Stomach (tissue), 4 donors: ENCODE results near the gene RPRD1A.

Source experiments
- CTCF ChIP-seq, 7 experiments: fragments of 450-650 bp in 4 of 7; fragments of 200-600 bp in 3 of 7; sonication (generic) in 3 of 7; IDR thresholded peaks; one replicate each; pipeline ENCODE4 v1.5.1; 2016 to 2019; ENCODE audit warnings: antibody characterized with exemption in 7 of 7, control low read depth in 2 of 7, mild to moderate bottlenecking in 1 of 7
- POLR2A ChIP-seq, 4 donors: fragments of 450-650 bp; IDR thresholded peaks; one replicate each; pipeline ENCODE4 v1.6.1; 2016; ENCODE audit warnings: antibody characterized with exemption in 4 of 4, control low read depth in 2 of 4, mild to moderate bottlenecking in 1 of 4, moderate library complexity in 1 of 4
- POLR2AphosphoS5 ChIP-seq, 3 donors: sonication (generic); formaldehyde crosslinking; IDR thresholded peaks; one replicate each; pipeline ENCODE4 v1.6.1; 2016; ENCODE audit warnings: antibody characterized with exemption in 3 of 3

- TF ChIP-seq POLR2A (IDR thresholded peaks at IDR 0.05) (no peak), CTCF (IDR thresholded peaks at IDR 0.05) (no peak), POLR2AphosphoS5 (IDR thresholded peaks at IDR 0.05) (no peak)
These were observed 21.9 kb downstream of the RPRD1A start for GRCh38 chr18:36045241-36045991.
